HepG2 (cell line): ENCODE data around the gene TLE2. TPM values are rescaled to one million over a fixed set of nuclear protein-coding genes. Genes with fewer than 3 reads are reported as not detected.
"Not testable (repeated sequence)": the region's sequence is repeated elsewhere in the genome, so short reads cannot be mapped to it uniquely, and the experiment has no call there.

Experiments used
- ATAC-seq: fragments of 200-7000 bp; cut with Tn5 transposase; 3 replicates; pipeline ENCODE4 v1.9.1; 2020; ENCODE audit warnings: mild to moderate bottlenecking, moderate library complexity
- BruUV-seq: library from RNA; stranded (reverse); fragments of 400-500 nt; replicated peaks from 2 replicates; lab custom pipeline; 2021; lab: Mats Ljungman, UMichigan
- CTCF ChIA-PET: fragments of 300-600 bp; formaldehyde crosslinking; extraction: SDS; loops from one replicate; lab custom pipeline; 2021; ENCODE audit warnings: low total read pairs, inconsistent platforms, low intra/inter-chr PET ratio; lab: Yijun Ruan, JAX
- POLR2A ChIA-PET: fragments of 350-600 bp; sonication (Branson Sonifier 250); formaldehyde crosslinking; loops from one replicate; lab custom pipeline; 2020; ENCODE audit warnings: antibody characterized with exemption, inconsistent platforms; lab: Yijun Ruan, JAX
- DNase-seq: peaks from one replicate; pipeline ENCODE4 v3.0.0-alpha.2; 2015; ENCODE audit warnings: low spot score
- FAIRE-seq: peaks from 3 replicates; lab custom pipeline; 2011; peaks lifted over from hg19 to GRCh38; lab: Jason Lieb, UNC
- H2AFZ ChIP-seq: one replicate; pipeline ENCODE4 v1.6.1; 2011; ENCODE audit warnings: low read length, inconsistent platforms
- H3K27ac ChIP-seq: fragments of 300-600 bp; 3 replicates; pipeline ENCODE4 v1.8.0; 2011; ENCODE audit warnings: mixed run types, mild to moderate bottlenecking, mixed read lengths, low read length, inconsistent platforms; ENCODE audit not compliant: insufficient read depth; ENCODE audit errors: extremely low read length
- H3K27me3 ChIP-seq, 2 experiments: fragments of 200-600 bp in 1 of 2; 2 replicates in 1 of 2; 3 replicates in 1 of 2; pipeline versions ENCODE4 v1.6.0 to v1.8.0; 2011; ENCODE audit warnings: low read length in 2 of 2, mild to moderate bottlenecking in 2 of 2, moderate library complexity in 2 of 2, inconsistent platforms in 1 of 2; ENCODE audit not compliant: insufficient read depth in 2 of 2, control insufficient read depth in 1 of 2
- H3K36me3 ChIP-seq, 2 experiments: fragments of 200-600 bp in 1 of 2; replicated peaks in 1 of 2; 2 replicates in 1 of 2; 3 replicates in 1 of 2; pipeline versions ENCODE4 v1.5.1 to v1.8.0; 2011; ENCODE audit warnings: low read length in 2 of 2, inconsistent platforms in 1 of 2; ENCODE audit not compliant: insufficient read depth in 2 of 2, control insufficient read depth in 1 of 2
- H3K4me1 ChIP-seq: 2 replicates; pipeline ENCODE4 v1.5.1; 2012; ENCODE audit warnings: low read length, inconsistent platforms; ENCODE audit not compliant: insufficient read depth
- H3K4me2 ChIP-seq: 2 replicates; pipeline ENCODE4 v1.6.0; 2011; ENCODE audit warnings: low read depth, low read length, inconsistent platforms
- H3K4me3 ChIP-seq, 3 experiments: fragments of 200-600 bp in 1 of 3; sonication (generic), shearing (Covaris generic) in 1 of 3; replicated peaks in 1 of 3; 2 replicates each; pipeline ENCODE4 v1.5.1; 2011 to 2016; ENCODE audit warnings: low read length in 3 of 3, inconsistent platforms in 2 of 3, low read depth in 2 of 3, mild to moderate bottlenecking in 2 of 3, control low read depth in 1 of 3, mixed read lengths in 1 of 3; ENCODE audit not compliant: insufficient read depth in 1 of 3
- H3K79me2 ChIP-seq: one replicate; pipeline ENCODE4 v1.6.1; 2011; ENCODE audit warnings: low read length, inconsistent platforms; ENCODE audit not compliant: insufficient read depth
- H3K9ac ChIP-seq: 2 replicates; pipeline ENCODE4 v1.6.0; 2011; ENCODE audit warnings: mild to moderate bottlenecking, low read depth, low read length, inconsistent platforms; ENCODE audit not compliant: insufficient read depth
- H3K9me3 ChIP-seq: 2 replicates; pipeline ENCODE4 v1.5.1; 2012; ENCODE audit warnings: mild to moderate bottlenecking, low read length
- H4K20me1 ChIP-seq: 2 replicates; pipeline ENCODE4 v1.6.0; 2011; ENCODE audit warnings: inconsistent platforms, mild to moderate bottlenecking, low read length, moderate library complexity; ENCODE audit not compliant: insufficient read depth
- GABPB1 ChIP-seq: IDR thresholded peaks from 2 replicates; pipeline ENCODE4 v1.6.1; 2016; ENCODE audit warnings: mild to moderate bottlenecking, missing genetic modification reagents, moderate library complexity, missing compliant biosample characterization
- MXI1 ChIP-seq: IDR thresholded peaks from 3 replicates; pipeline ENCODE4 v1.6.1; 2012; ENCODE audit warnings: low read depth, low read length, inconsistent platforms, borderline replicate concordance
- TRAFD1 ChIP-seq: sonication (generic); formaldehyde crosslinking; IDR thresholded peaks from 2 replicates; pipeline ENCODE4 v1.5.1; 2020; ENCODE audit warnings: missing genetic modification reagents, mild to moderate bottlenecking, borderline replicate concordance
- U2AF2 ChIP-seq: fragments of 200-400 bp; formaldehyde crosslinking; IDR thresholded peaks from 2 replicates; pipeline ENCODE4 v1.6.1; 2017; ENCODE audit warnings: low read depth, mild to moderate bottlenecking, low read length
- ZNF510 ChIP-seq: sonication (generic); formaldehyde crosslinking; IDR thresholded peaks from 2 replicates; pipeline ENCODE4 v1.4.0; 2020; ENCODE audit warnings: low read depth, mild to moderate bottlenecking, missing genetic modification reagents
- ZNF547 ChIP-seq: sonication (generic); formaldehyde crosslinking; IDR thresholded peaks from 2 replicates; pipeline ENCODE4 v1.5.1; 2020; ENCODE audit warnings: mild to moderate bottlenecking, missing genetic modification reagents
- ZNF549 ChIP-seq: sonication (generic); formaldehyde crosslinking; IDR thresholded peaks from 2 replicates; pipeline ENCODE4 v1.5.0; 2020; ENCODE audit warnings: missing genetic modification reagents
- whole genome bisulfite sequencing: methylation state at CpG from one replicate; pipeline ENCODE4 v1.1.6; 2017; ENCODE audit warnings: low lambda C conversion rate; 5-methylcytosine and 5-hydroxymethylcytosine counted together
- in situ Hi-C: cut with HindIII; loops from 2 replicates; pipeline ENCODE4 v1.10.0; 2017; ENCODE audit warnings: low pct_unique_long_range_greater_than_20kb; ENCODE audit not compliant: extremely low pct_ligation_motif_present
- intact Hi-C: fragments of 100-400 bp; cut with micrococcal nuclease; formaldehyde crosslinking; loops from one replicate; pipeline ENCODE4 v1.10.0; 2022; ENCODE audit not compliant: unreplicated experiment
- polyA plus RNA-seq, 8 experiments: library from polyadenylated mRNA; depleted of rRNA in 3 of 8; stranded (reverse) in 7 of 8; unstranded in 1 of 8; fragments of >200 nt; fragmentation: Illumina TruSeq in 4 of 8; extraction: Trizol in 4 of 8; gene quantifications; 2 replicates each; pipeline versions ENCODE4 v1.2.1 to v1.2.3, GENCODE V29; 2011 to 2016; ENCODE audit warnings: low read depth in 4 of 8, missing spikeins in 1 of 8, mixed read lengths in 1 of 8; ENCODE audit not compliant: insufficient read depth in 1 of 8
- total RNA-seq, 5 experiments: library from RNA; depleted of rRNA; stranded (reverse); fragments of >200 nt; fragmentation: Illumina TruSeq; extraction: Trizol; gene quantifications; 2 replicates each; pipeline ENCODE4 v1.2.3, GENCODE V29; 2016; ENCODE audit warnings: low read depth in 1 of 5
- TF ChIP-seq, protein P1 (sequence below): sonication (generic); formaldehyde crosslinking; IDR thresholded peaks from 2 replicates; pipeline ENCODE4 v1.5.0; 2020; ENCODE audit warnings: mild to moderate bottlenecking, missing genetic modification reagents
- TF ChIP-seq, protein P2 (sequence below): sonication (generic); formaldehyde crosslinking; conservative IDR thresholded peaks from 2 replicates; pipeline ENCODE4 v1.5.0; 2020; ENCODE audit warnings: missing genetic modification reagents

TLE2 gene
- total and polyA plus RNA-seq, 2 of the 13 experiments (the other 11 are each of a cell fraction or from before 2014, with no cell fraction given), result 0.07 to 0.81 TPM

DNA sequence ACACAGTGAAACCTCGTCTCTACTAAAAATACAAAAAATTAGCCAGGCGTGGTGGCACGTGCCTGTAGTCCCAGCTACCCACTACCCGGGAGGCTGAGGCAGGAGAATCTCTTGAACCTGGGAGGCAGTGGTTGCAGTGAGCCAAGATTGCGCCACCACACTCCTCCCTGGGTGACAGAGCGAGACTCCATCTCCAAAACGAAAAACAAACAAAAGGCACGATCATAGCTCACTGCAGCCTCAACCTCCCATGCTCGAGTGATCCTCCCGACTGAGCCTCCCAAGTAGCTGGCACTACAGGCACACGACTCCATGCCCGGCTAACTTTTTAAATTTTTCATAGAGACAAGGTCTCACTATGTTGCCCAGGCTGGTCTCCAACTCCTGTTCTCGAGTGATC lies 17.0 kb downstream of the TLE2 start:
- POLR2A ChIA-PET, CTCF ChIA-PET, H3K36me3 ChIP-seq, H2AFZ ChIP-seq, intact Hi-C loops, in situ Hi-C loops, DNase-seq, H3K27ac ChIP-seq, H3K4me3 ChIP-seq, FAIRE-seq, H3K4me2 ChIP-seq, ATAC-seq, H3K9me3 ChIP-seq, BruUV-seq, H3K79me2 ChIP-seq, H3K9ac ChIP-seq, H4K20me1 ChIP-seq: not testable (repeated sequence)
- H3K27me3 ChIP-seq, result peaks cover 2 to 13% of the 10 kb centered on the region in 2 experiments; a peak in 3 of 5 replicates
- WGBS, result 36% methylated on average over 13 of the region's 13 CpGs
- peaks cover 18% of the 10 kb centered on the region for H3K4me1 ChIP-seq
- TF ChIP-seq, protein P1, sequence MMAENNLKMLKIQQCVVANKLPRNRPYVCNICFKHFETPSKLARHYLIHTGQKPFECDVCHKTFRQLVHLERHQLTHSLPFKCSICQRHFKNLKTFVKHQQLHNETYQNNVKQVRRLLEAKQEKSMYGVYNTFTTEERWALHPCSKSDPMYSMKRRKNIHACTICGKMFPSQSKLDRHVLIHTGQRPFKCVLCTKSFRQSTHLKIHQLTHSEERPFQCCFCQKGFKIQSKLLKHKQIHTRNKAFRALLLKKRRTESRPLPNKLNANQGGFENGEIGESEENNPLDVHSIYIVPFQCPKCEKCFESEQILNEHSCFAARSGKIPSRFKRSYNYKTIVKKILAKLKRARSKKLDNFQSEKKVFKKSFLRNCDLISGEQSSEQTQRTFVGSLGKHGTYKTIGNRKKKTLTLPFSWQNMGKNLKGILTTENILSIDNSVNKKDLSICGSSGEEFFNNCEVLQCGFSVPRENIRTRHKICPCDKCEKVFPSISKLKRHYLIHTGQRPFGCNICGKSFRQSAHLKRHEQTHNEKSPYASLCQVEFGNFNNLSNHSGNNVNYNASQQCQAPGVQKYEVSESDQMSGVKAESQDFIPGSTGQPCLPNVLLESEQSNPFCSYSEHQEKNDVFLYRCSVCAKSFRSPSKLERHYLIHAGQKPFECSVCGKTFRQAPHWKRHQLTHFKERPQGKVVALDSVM (CRISPR knock-in tag), result peak; percentile 84

DNA sequence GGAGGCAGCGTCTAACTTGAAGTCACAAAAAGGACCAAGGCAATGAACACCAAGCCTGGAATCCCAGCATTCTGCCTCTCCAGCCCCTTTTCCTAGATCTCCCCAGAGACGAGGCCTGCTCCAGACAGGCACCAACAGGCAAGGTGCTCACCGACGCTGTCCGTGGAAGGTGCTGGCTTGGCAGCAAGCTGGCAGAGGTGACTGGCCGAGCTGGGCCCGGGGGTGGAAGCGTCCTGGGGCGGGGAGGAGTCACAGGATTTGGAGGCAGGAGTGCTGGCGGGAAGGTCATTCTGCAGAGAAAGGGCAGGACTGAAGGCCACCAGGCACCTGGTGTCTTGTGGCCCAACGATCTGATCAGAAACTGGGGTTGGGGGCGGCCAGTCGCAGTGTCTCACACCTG lies 18.2 kb downstream of the TLE2 start:
- Histone ChIP-seq H3K4me3 (no peak overlapping the region), H3K27ac (no peak overlapping the region), H3K36me3 (no peaks in the 10 kb centered on the region), H3K27me3 (peaks cover 2 to 13% of the 10 kb centered on the region in 2 experiments; a peak in 3 of 5 replicates), H4K20me1 (no peaks in the 10 kb centered on the region), H3K9me3 (no peaks in the 10 kb centered on the region), H3K79me2 (no peaks in the 10 kb centered on the region), H3K4me1 (peaks cover 18% of the 10 kb centered on the region), H3K9ac (no peak overlapping the region), H3K4me2 (no peak overlapping the region), H2AFZ (no peak overlapping the region)
- intact Hi-C loops, result no loop called here
- ChIA-PET CTCF (no interaction called here), POLR2A (no interaction called here)
- FAIRE-seq, result no peak
- BruUV-seq, result no TSS peak
- no peak for DNase-seq
- in situ Hi-C loops, result no loop called here
- no peak for ATAC-seq
- 47% methylated on average over 12 of the region's 13 CpGs for WGBS
- TF ChIP-seq GABPB1 (CRISPR knock-in tag) (no peak), U2AF2 (no peak), ZNF547 (CRISPR knock-in tag) (no peak), ZNF510 (CRISPR knock-in tag) (no peak), MXI1 (no peak), ZNF549 (no peak), TRAFD1 (CRISPR knock-in tag) (no peak)
- TF ChIP-seq, protein P2, sequence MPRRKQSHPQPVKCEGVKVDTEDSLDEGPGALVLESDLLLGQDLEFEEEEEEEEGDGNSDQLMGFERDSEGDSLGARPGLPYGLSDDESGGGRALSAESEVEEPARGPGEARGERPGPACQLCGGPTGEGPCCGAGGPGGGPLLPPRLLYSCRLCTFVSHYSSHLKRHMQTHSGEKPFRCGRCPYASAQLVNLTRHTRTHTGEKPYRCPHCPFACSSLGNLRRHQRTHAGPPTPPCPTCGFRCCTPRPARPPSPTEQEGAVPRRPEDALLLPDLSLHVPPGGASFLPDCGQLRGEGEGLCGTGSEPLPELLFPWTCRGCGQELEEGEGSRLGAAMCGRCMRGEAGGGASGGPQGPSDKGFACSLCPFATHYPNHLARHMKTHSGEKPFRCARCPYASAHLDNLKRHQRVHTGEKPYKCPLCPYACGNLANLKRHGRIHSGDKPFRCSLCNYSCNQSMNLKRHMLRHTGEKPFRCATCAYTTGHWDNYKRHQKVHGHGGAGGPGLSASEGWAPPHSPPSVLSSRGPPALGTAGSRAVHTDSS (CRISPR knock-in tag), result no peak
